IMR-90 (cell line): ENCODE measurements around the gene FBXW2. TPM values are rescaled to one million over a fixed set of nuclear protein-coding genes. Genes with fewer than 3 reads are reported as not detected.

Source experiments
- ATAC-seq: fragments of 200-7000 bp; cut with Tn5 transposase; 2 replicates; pipeline ENCODE4 v1.9.1; 2020; ENCODE audit warnings: low read depth, mild to moderate bottlenecking, moderate library complexity
- BruUV-seq: library from RNA; stranded (reverse); fragments of 400-500 nt; replicated peaks from 2 replicates; lab custom pipeline; 2021; lab: Mats Ljungman, UMichigan
- CTCF ChIA-PET: fragments of 300-600 bp; formaldehyde crosslinking; extraction: SDS; loops from one replicate; lab custom pipeline; 2021; ENCODE audit warnings: antibody characterized with exemption; lab: Yijun Ruan, JAX
- POLR2A ChIA-PET: fragments of 300-600 bp; sonication (Branson Sonifier 250); formaldehyde crosslinking; loops from one replicate; lab custom pipeline; 2022; ENCODE audit warnings: antibody characterized with exemption; ENCODE audit not compliant: unreplicated experiment; lab: Charles Lee
- DNase-seq: peaks from one replicate; pipeline ENCODE4 v3.0.0; 2013
- H2AFZ ChIP-seq: replicated peaks from 2 replicates; pipeline ENCODE3; 2013; ENCODE audit warnings: low read length, mild to moderate bottlenecking; ENCODE audit not compliant: poor library complexity
- H2AK5ac ChIP-seq: 2 replicates; pipeline ENCODE4 v1.6.1; 2013; ENCODE audit warnings: low read depth, low read length, inconsistent platforms
- H2AK9ac ChIP-seq: replicated peaks from 2 replicates; pipeline ENCODE3; 2013; ENCODE audit warnings: mild to moderate bottlenecking, low read depth, low read length, moderate library complexity; ENCODE audit not compliant: poor library complexity
- H2BK120ac ChIP-seq: 2 replicates; pipeline ENCODE4 v1.6.1; 2013; ENCODE audit warnings: low read depth, low read length, inconsistent platforms
- H2BK15ac ChIP-seq: 3 replicates; pipeline ENCODE4 v1.6.1; 2013; ENCODE audit warnings: low read depth, low read length, inconsistent platforms
- H2BK20ac ChIP-seq: 2 replicates; pipeline ENCODE4 v1.6.1; 2013; ENCODE audit warnings: low read depth, mild to moderate bottlenecking, inconsistent platforms, low read length, moderate library complexity
- H2BK5ac ChIP-seq: 2 replicates; pipeline ENCODE4 v1.6.1; 2013; ENCODE audit warnings: mild to moderate bottlenecking, low read depth, low read length, inconsistent platforms; ENCODE audit not compliant: poor library complexity, severe bottlenecking
- H3K14ac ChIP-seq: replicated peaks from 2 replicates; pipeline ENCODE4 v1.6.1; 2013; ENCODE audit warnings: low read depth, low read length, inconsistent platforms
- H3K18ac ChIP-seq: 2 replicates; pipeline ENCODE4 v1.6.1; 2013; ENCODE audit warnings: low read depth, low read length, control low read depth
- H3K23ac ChIP-seq: 2 replicates; pipeline ENCODE4 v1.6.1; 2013; ENCODE audit warnings: low read depth, low read length, inconsistent platforms
- H3K27ac ChIP-seq: 2 replicates; pipeline ENCODE4 v1.5.1; 2013; ENCODE audit warnings: mild to moderate bottlenecking, control low read depth, low read length; ENCODE audit not compliant: insufficient read depth
- H3K27me3 ChIP-seq: 2 replicates; pipeline ENCODE4 v1.6.1; 2013; ENCODE audit warnings: low read length; ENCODE audit not compliant: control insufficient read depth, insufficient read depth
- H3K36me3 ChIP-seq: 2 replicates; pipeline ENCODE4 v1.6.1; 2013; ENCODE audit warnings: low read length, mixed read lengths; ENCODE audit not compliant: control insufficient read depth, insufficient read depth
- H3K4ac ChIP-seq: 2 replicates; pipeline ENCODE4 v1.6.1; 2013; ENCODE audit warnings: low read depth, low read length, inconsistent platforms
- H3K4me1 ChIP-seq: 2 replicates; pipeline ENCODE4 v1.6.1; 2013; ENCODE audit warnings: low read length, mixed read lengths; ENCODE audit not compliant: control insufficient read depth, insufficient read depth
- H3K4me2 ChIP-seq: 2 replicates; pipeline ENCODE4 v1.6.1; 2013; ENCODE audit warnings: low read depth, mild to moderate bottlenecking, control low read depth, low read length, moderate library complexity
- H3K4me3 ChIP-seq: 2 replicates; pipeline ENCODE4 v1.5.1; 2013; ENCODE audit warnings: low read depth, mild to moderate bottlenecking, control low read depth, low read length, moderate library complexity; ENCODE audit not compliant: insufficient read depth
- H3K56ac ChIP-seq: 2 replicates; pipeline ENCODE4 v1.6.1; 2013; ENCODE audit warnings: low read length, inconsistent platforms; ENCODE audit not compliant: insufficient read depth; ENCODE audit errors: extremely low read depth
- H3K79me1 ChIP-seq, 2 experiments: 2 replicates each; pipeline ENCODE4 v1.6.1; 2013; ENCODE audit warnings: low read length in 2 of 2, inconsistent platforms in 1 of 2, low read depth in 1 of 2
- H3K9ac ChIP-seq: 2 replicates; pipeline ENCODE4 v1.6.1; 2013; ENCODE audit warnings: low read depth, low read length, control low read depth
- H3K9me1 ChIP-seq: 2 replicates; pipeline ENCODE4 v1.6.1; 2013; ENCODE audit warnings: low read length, inconsistent platforms; ENCODE audit not compliant: insufficient read depth
- H3K9me3 ChIP-seq: 2 replicates; pipeline ENCODE4 v1.6.1; 2013; ENCODE audit warnings: low read length; ENCODE audit not compliant: control insufficient read depth, insufficient read depth
- H4K20me1 ChIP-seq: 2 replicates; pipeline ENCODE4 v1.6.1; 2013; ENCODE audit warnings: low read length, inconsistent platforms; ENCODE audit not compliant: insufficient read depth
- H4K5ac ChIP-seq: 2 replicates; pipeline ENCODE4 v1.6.1; 2013; ENCODE audit warnings: mild to moderate bottlenecking, low read depth, low read length, control low read depth
- H4K8ac ChIP-seq, 2 experiments: 2 replicates each; pipeline ENCODE4 v1.6.1; 2013; ENCODE audit warnings: low read depth in 2 of 2, low read length in 2 of 2, control low read depth in 1 of 2, inconsistent platforms in 1 of 2
- H4K91ac ChIP-seq: 2 replicates; pipeline ENCODE4 v1.6.1; 2013; ENCODE audit warnings: low read depth, low read length, inconsistent platforms; ENCODE audit not compliant: insufficient read depth
- MAZ ChIP-seq: IDR thresholded peaks from 2 replicates; pipeline ENCODE4 v1.6.1; 2012; ENCODE audit warnings: low read depth, mild to moderate bottlenecking, low read length, improper control_type of control experiment, moderate library complexity, borderline replicate concordance
- NFE2L2 ChIP-seq: fragments of 150-350 bp; IDR thresholded peaks from 2 replicates; pipeline ENCODE4 v1.6.1; 2016; ENCODE audit warnings: low read depth, mild to moderate bottlenecking, low read length
- WGBS, 2 experiments: methylation state at CpG; one replicate each; pipeline versions ENCODE4 v1.1.5 to v1.1.7; 2013; ENCODE audit warnings: missing lambda C conversion rate in 2 of 2; ENCODE audit not compliant: insufficient read length in 1 of 2; ENCODE audit errors: extremely low coverage in 2 of 2; 5-methylcytosine and 5-hydroxymethylcytosine counted together
- dilution Hi-C: fragments of 300-500 bp; cut with HindIII; formaldehyde crosslinking; loops from one replicate; pipeline ENCODE4 v1.14.3; 2018; ENCODE audit warnings: low sequenced_read_pairs; ENCODE audit not compliant: unreplicated experiment
- in situ Hi-C: fragments of 300-500 bp; cut with MboI; formaldehyde crosslinking; loops from 3 replicates; pipeline ENCODE4 v1.14.3; 2019; ENCODE audit warnings: low sequenced_read_pairs, inconsistent platforms, mixed read lengths
- intact Hi-C: fragments of 100-400 bp; cut with micrococcal nuclease; formaldehyde crosslinking; loops from 2 replicates; pipeline ENCODE4 v1.10.0; 2022
- polyA plus RNA-seq, 3 experiments: library from polyadenylated mRNA; depleted of rRNA; stranded (reverse); fragments of >200 nt; gene quantifications; 2 replicates each; pipeline ENCODE4 v1.2.3, GENCODE V29; 2012; ENCODE audit warnings: low replicate concordance in 1 of 3
- total RNA-seq: library from RNA; depleted of rRNA; stranded (reverse); fragments of >200 nt; gene quantifications from 2 replicates; pipeline ENCODE4 v1.2.3, GENCODE V29; 2012

Gene FBXW2
- total and polyA plus RNA-seq, 2 of the 4 experiments (the other 2 are of a cell fraction): 27.1 to 43.5 TPM

GRCh38 chr9:120716483-120716882, 76.7 kb downstream of the FBXW2 start:
- H2BK120ac ChIP-seq: no peak overlapping the region
- peaks cover 5 to 30% of the 10 kb centered on the region in 2 experiments; a peak in 3 of 4 replicates for H3K79me1 ChIP-seq
- no peak overlapping the region for H3K18ac ChIP-seq
- H2AK5ac ChIP-seq: no peak overlapping the region
- H3K4me1 ChIP-seq: peaks cover 8% of the 10 kb centered on the region
- H4K8ac ChIP-seq: no peak overlapping the region
- intact Hi-C loops (no loop called here), in situ Hi-C loops (no loop called here), dilution Hi-C loops (no loop called here)
- no peak overlapping the region for H2BK15ac ChIP-seq
- no peak overlapping the region for H3K9ac ChIP-seq
- no TSS peak for BruUV-seq
- no peak overlapping the region for H3K56ac ChIP-seq
- no peak overlapping the region for H2AFZ ChIP-seq
- POLR2A ChIA-PET: no interaction called here
- no peak overlapping the region for H2BK5ac ChIP-seq
- H3K36me3 ChIP-seq: no peaks in the 10 kb centered on the region
- WGBS, 2 experiments: no CpG with 5 or more reads among the region's 5 CpGs
- H2BK20ac ChIP-seq: no peak overlapping the region
- CTCF ChIA-PET: no interaction called here
- no peak overlapping the region for H3K4me2 ChIP-seq
- no peak overlapping the region for H2AK9ac ChIP-seq
- no peaks in the 10 kb centered on the region for H3K9me3 ChIP-seq
- 0 out of 2 replicates have a peak, but pooled peaks cover 4% of the 10 kb centered on the region for H3K9me1 ChIP-seq
- DNase-seq: no peak
- no peak overlapping the region for H3K23ac ChIP-seq
- H4K20me1 ChIP-seq: no peaks in the 10 kb centered on the region
- no peak for ATAC-seq
- H3K14ac ChIP-seq: no peak overlapping the region
- H3K4me3 ChIP-seq: no peak overlapping the region
- no peaks in the 10 kb centered on the region for H3K27me3 ChIP-seq
- H4K5ac ChIP-seq: no peak overlapping the region
- no peak overlapping the region for H3K27ac ChIP-seq
- no peak for TF ChIP-seq MAZ
- TF ChIP-seq NFE2L2: no peak
- H4K91ac ChIP-seq: no peak overlapping the region
- H3K4ac ChIP-seq: no peak overlapping the region
